Measurements from ENCODE around the gene KNCN. TPM values are rescaled to one million over a fixed set of nuclear protein-coding genes. Genes with fewer than 3 reads are reported as not detected.

Gene KNCN
- total and polyA plus RNA-seq, 2 experiments from 2014 or later, result not detected

DNA sequence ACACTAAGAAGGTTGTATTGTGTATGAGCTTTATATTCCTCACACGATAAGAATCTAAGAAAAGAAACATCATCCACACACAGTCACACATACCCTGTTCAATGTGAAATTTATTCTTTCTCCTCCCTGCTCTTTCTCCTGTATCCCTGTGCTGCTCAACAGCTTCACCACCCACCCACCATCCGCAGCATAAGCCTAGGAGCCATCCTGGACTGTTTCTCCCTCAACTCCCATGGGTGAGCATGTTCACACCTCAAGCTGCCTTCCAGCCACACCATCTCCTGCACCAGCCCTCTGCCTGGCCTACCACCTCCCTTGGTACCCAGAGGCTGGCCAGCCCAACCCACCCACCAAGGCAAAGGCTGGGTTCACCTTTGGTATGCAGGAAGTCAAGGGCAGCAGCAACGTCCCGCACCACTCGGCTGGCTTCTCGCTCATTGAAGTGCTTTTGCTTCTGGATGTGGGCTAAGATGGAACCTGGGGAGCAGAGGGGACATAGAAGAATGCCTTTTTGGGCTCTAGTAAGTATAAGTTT lies 20.3 kb upstream of the KNCN start:
- Mint-ChIP-seq H3K9me3 (no peaks in the 10 kb centered on the region), H3K27me3 (ENCODE audit: insufficient read depth, low read depth, poor library complexity) (peaks cover 3% of the 10 kb centered on the region), H3K27ac (no peak overlapping the region), H3K4me3 (no peak overlapping the region), H3K4me1 (peaks cover 36% of the 10 kb centered on the region), H3K36me3 (ENCODE audit: low read depth) (no peaks in the 10 kb centered on the region)
- no peak overlapping the region for H3K4me2 ChIP-seq
- no peaks in the 10 kb centered on the region for H3K9me2 ChIP-seq (ENCODE audit: insufficient read depth)
- no peaks in the 10 kb centered on the region for H3K36me3 ChIP-seq (ENCODE audit: insufficient read depth)
- no peak overlapping the region for H2AFZ ChIP-seq
- no peaks in the 10 kb centered on the region for H3F3A ChIP-seq (replicated peaks; ENCODE audit: low read depth)
- no peaks in the 10 kb centered on the region for H3K27me3 ChIP-seq (ENCODE audit: insufficient read depth)
- H3K4me1 ChIP-seq (ENCODE audit: insufficient read depth), result no peaks in the 10 kb centered on the region
- ATAC-seq (no peak), DNase-seq (ENCODE audit: low spot score) (no peak)
- TF ChIP-seq CREB1 (CRISPR knock-in tag; IDR thresholded peaks at IDR 0.05; ENCODE audit: low read depth) (no peak), STAT1 (IDR thresholded peaks at IDR 0.05; ENCODE audit: unreplicated experiment) (no peak)
- no peak overlapping the region for H3K27ac ChIP-seq (ENCODE audit: low read depth)
- no peaks in the 10 kb centered on the region for H3K79me2 ChIP-seq (replicated peaks; ENCODE audit: insufficient read depth)
- H3K4me3 ChIP-seq, result no peak overlapping the region
- no peaks in the 10 kb centered on the region for H4K20me1 ChIP-seq (replicated peaks; ENCODE audit: insufficient read depth)

DNA sequence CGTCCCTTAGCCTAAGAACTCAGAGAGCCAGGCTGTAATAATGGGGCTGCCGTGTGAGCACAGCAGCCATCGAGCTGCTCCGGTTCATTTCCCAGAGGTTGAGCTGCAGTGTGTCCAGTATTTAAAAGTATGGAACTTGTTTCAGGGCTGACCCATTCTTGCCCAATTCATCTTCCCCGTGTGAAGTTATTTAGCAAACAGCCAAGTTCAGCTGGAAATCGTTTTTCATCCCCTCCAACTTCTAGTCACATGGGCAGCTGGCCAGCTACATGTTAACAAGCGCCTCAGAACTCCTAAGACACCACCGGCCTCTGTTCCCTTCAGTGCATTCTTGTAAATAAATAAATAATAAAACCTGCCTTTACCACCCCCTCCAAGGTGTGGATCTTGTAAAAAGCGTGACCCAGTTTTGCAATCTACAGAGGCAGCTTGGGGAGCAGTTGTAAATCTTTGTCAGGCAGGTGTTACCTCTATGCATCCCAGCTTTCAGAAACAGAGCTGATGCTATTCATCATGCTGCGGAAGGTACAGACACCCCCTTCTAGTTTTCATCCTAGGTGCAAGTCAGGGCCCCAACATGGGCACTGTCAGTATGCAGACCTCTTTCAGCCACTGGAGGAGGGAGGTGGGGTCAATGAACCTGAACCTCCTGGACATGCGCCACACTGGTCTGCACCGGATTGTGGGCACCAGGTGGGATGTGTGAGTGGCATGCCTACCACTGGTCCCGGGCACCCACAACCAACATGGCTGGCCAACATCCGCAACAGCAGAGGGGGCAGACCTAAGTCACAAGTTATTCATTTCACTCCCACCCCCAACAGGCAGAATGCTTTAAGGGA lies 18.7 kb upstream of the KNCN start:
- Histone ChIP-seq H2AFZ (no peak overlapping the region), H4K20me1 (replicated peaks; ENCODE audit: insufficient read depth) (no peaks in the 10 kb centered on the region), H3K4me2 (no peak overlapping the region), H3K4me1 (ENCODE audit: insufficient read depth) (no peaks in the 10 kb centered on the region), H3K79me2 (replicated peaks; ENCODE audit: insufficient read depth) (no peaks in the 10 kb centered on the region), H3K9me2 (ENCODE audit: insufficient read depth) (no peaks in the 10 kb centered on the region), H3K36me3 (ENCODE audit: insufficient read depth) (no peaks in the 10 kb centered on the region), H3K4me3 (no peak overlapping the region), H3K27me3 (ENCODE audit: insufficient read depth) (no peaks in the 10 kb centered on the region), H3F3A (replicated peaks; ENCODE audit: low read depth) (no peaks in the 10 kb centered on the region), H3K27ac (ENCODE audit: low read depth) (no peak overlapping the region)
- ATAC-seq (peak; percentile 31; the same call in 1 of the 3 replicates), DNase-seq (ENCODE audit: low spot score) (no peak)
- peaks cover 20% of the 10 kb centered on the region for H3K4me1 Mint-ChIP-seq
- TF ChIP-seq EZH2phosphoT487 (IDR thresholded peaks at IDR 0.05; ENCODE audit: unreplicated experiment) (no peak), STAT1 (IDR thresholded peaks at IDR 0.05; ENCODE audit: unreplicated experiment) (no peak), JUNB (IDR thresholded peaks at IDR 0.05; ENCODE audit: unreplicated experiment) (no peak), CREB1 (CRISPR knock-in tag; IDR thresholded peaks at IDR 0.05; ENCODE audit: low read depth) (no peak), ZNF331 (CRISPR knock-in tag; IDR thresholded peaks at IDR 0.05; ENCODE audit: low read depth) (no peak), NANOG (IDR thresholded peaks at IDR 0.05; ENCODE audit: borderline replicate concordance) (no peak)
- TF ChIP-seq, protein P1, sequence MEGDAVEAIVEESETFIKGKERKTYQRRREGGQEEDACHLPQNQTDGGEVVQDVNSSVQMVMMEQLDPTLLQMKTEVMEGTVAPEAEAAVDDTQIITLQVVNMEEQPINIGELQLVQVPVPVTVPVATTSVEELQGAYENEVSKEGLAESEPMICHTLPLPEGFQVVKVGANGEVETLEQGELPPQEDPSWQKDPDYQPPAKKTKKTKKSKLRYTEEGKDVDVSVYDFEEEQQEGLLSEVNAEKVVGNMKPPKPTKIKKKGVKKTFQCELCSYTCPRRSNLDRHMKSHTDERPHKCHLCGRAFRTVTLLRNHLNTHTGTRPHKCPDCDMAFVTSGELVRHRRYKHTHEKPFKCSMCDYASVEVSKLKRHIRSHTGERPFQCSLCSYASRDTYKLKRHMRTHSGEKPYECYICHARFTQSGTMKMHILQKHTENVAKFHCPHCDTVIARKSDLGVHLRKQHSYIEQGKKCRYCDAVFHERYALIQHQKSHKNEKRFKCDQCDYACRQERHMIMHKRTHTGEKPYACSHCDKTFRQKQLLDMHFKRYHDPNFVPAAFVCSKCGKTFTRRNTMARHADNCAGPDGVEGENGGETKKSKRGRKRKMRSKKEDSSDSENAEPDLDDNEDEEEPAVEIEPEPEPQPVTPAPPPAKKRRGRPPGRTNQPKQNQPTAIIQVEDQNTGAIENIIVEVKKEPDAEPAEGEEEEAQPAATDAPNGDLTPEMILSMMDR (conservative IDR thresholded peaks at IDR 0.05; ENCODE audit: low read depth in 2 of 2), result no peak
- TF ChIP-seq, protein P2, sequence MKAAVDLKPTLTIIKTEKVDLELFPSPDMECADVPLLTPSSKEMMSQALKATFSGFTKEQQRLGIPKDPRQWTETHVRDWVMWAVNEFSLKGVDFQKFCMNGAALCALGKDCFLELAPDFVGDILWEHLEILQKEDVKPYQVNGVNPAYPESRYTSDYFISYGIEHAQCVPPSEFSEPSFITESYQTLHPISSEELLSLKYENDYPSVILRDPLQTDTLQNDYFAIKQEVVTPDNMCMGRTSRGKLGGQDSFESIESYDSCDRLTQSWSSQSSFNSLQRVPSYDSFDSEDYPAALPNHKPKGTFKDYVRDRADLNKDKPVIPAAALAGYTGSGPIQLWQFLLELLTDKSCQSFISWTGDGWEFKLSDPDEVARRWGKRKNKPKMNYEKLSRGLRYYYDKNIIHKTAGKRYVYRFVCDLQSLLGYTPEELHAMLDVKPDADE (IDR thresholded peaks at IDR 0.05), result no peak
- TF ChIP-seq, protein P3, sequence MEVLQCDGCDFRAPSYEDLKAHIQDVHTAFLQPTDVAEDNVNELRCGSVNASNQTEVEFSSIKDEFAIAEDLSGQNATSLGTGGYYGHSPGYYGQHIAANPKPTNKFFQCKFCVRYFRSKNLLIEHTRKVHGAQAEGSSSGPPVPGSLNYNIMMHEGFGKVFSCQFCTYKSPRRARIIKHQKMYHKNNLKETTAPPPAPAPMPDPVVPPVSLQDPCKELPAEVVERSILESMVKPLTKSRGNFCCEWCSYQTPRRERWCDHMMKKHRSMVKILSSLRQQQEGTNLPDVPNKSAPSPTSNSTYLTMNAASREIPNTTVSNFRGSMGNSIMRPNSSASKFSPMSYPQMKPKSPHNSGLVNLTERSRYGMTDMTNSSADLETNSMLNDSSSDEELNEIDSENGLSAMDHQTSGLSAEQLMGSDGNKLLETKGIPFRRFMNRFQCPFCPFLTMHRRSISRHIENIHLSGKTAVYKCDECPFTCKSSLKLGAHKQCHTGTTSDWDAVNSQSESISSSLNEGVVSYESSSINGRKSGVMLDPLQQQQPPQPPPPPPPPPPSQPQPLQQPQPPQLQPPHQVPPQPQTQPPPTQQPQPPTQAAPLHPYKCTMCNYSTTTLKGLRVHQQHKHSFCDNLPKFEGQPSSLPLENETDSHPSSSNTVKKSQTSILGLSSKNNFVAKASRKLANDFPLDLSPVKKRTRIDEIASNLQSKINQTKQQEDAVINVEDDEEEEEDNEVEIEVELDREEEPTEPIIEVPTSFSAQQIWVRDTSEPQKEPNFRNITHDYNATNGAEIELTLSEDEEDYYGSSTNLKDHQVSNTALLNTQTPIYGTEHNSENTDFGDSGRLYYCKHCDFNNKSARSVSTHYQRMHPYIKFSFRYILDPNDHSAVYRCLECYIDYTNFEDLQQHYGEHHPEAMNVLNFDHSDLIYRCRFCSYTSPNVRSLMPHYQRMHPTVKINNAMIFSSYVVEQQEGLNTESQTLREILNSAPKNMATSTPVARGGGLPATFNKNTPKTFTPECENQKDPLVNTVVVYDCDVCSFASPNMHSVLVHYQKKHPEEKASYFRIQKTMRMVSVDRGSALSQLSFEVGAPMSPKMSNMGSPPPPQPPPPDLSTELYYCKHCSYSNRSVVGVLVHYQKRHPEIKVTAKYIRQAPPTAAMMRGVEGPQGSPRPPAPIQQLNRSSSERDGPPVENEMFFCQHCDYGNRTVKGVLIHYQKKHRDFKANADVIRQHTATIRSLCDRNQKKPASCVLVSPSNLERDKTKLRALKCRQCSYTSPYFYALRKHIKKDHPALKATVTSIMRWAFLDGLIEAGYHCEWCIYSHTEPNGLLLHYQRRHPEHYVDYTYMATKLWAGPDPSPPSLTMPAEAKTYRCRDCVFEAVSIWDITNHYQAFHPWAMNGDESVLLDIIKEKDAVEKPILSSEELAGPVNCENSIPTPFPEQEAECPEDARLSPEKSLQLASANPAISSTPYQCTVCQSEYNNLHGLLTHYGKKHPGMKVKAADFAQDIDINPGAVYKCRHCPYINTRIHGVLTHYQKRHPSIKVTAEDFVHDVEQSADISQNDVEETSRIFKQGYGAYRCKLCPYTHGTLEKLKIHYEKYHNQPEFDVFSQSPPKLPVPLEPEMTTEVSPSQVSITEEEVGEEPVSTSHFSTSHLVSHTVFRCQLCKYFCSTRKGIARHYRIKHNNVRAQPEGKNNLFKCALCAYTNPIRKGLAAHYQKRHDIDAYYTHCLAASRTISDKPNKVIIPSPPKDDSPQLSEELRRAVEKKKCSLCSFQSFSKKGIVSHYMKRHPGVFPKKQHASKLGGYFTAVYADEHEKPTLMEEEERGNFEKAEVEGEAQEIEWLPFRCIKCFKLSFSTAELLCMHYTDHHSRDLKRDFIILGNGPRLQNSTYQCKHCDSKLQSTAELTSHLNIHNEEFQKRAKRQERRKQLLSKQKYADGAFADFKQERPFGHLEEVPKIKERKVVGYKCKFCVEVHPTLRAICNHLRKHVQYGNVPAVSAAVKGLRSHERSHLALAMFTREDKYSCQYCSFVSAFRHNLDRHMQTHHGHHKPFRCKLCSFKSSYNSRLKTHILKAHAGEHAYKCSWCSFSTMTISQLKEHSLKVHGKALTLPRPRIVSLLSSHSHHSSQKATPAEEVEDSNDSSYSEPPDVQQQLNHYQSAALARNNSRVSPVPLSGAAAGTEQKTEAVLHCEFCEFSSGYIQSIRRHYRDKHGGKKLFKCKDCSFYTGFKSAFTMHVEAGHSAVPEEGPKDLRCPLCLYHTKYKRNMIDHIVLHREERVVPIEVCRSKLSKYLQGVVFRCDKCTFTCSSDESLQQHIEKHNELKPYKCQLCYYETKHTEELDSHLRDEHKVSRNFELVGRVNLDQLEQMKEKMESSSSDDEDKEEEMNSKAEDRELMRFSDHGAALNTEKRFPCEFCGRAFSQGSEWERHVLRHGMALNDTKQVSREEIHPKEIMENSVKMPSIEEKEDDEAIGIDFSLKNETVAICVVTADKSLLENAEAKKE (CRISPR knock-in tag; IDR thresholded peaks at IDR 0.05), result no peak
- no peaks in the 10 kb centered on the region for H3K36me3 Mint-ChIP-seq (ENCODE audit: low read depth)
- no peaks in the 10 kb centered on the region for H3K9me3 Mint-ChIP-seq
- peaks cover 3% of the 10 kb centered on the region for H3K27me3 Mint-ChIP-seq (ENCODE audit: insufficient read depth, low read depth, poor library complexity)
- H3K27ac Mint-ChIP-seq, result no peak overlapping the region
- H3K4me3 Mint-ChIP-seq, result no peak overlapping the region
